NCI-H1436 treated with DMSO at 0.1 percent for 48 hours (cell line): ENCODE measurements around the gene MICU2.

Experiments used
- DNase-seq: peaks from one replicate; lab custom pipeline; 2025; lab: John Stamatoyannopoulos, UW

The MICU2 gene, protein sequence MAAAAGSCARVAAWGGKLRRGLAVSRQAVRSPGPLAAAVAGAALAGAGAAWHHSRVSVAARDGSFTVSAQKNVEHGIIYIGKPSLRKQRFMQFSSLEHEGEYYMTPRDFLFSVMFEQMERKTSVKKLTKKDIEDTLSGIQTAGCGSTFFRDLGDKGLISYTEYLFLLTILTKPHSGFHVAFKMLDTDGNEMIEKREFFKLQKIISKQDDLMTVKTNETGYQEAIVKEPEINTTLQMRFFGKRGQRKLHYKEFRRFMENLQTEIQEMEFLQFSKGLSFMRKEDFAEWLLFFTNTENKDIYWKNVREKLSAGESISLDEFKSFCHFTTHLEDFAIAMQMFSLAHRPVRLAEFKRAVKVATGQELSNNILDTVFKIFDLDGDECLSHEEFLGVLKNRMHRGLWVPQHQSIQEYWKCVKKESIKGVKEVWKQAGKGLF

DNA sequence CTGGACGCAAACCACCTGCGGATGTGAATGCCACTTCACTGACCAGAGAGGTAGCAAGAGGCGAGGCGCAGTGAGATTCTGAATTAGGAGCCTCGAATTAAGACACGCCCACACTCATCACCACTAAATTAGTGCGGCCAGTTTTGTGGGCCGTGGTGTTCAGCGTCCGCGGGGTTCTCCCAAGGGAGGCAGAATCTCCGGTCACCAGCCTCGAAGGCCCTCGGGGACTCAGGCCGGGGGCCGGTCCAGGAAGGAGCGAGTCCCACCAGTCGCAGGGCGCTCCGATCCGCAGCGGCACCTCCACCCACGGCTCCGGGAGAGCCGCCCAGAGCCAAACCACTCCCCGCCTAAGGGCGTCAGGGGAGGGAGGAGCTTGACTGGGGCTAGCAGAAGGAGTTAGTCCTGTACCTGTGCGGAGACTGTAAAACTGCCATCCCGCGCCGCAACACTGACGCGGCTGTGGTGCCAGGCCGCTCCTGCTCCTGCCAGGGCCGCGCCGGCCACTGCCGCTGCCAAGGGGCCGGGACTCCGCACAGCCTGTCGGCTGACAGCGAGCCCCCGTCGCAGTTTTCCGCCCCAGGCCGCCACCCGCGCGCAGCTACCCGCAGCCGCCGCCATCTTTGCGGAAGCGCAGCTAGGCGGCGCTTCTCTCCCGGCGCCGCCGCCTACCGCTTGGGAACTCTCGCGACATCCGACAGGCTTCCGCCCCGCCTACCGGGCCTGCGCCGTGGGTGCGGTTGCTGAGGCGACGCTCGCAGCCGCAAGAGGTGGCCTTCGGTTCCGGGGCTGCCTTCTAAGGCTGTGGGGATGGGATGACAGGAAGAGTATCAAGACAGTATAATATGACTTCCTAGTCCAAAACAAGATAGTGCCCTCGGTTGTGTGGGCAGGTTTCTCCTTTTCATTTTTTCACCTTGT, at the start of gene MICU2:
TSS of gene MICU2 (minus strand) at position 640 of the 918 bp plus-strand sequence. CDS start at position 618, 22 bp downstream.
- no peak for DNase-seq

DNA sequence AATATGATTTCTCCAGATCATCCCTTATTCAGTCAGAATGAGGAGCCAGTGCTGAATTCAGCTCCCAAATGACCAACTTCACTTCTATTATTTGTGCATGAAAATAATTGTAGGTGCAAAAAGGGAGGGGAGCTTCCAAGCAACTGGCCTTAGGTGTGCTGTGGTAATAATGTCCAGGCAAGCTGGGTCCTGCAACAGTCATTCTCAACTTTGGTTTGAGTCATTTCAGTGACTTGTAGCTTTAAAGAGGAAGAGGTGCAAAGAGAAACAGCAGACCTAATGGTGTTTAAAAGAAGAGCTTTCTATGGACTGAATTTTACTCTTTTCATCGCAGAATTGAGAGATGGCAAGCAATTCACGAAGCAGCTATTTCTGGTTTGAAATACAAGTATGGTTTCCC, 37.7 kb upstream of the MICU2 start:
- DNase-seq = no peak

DNA sequence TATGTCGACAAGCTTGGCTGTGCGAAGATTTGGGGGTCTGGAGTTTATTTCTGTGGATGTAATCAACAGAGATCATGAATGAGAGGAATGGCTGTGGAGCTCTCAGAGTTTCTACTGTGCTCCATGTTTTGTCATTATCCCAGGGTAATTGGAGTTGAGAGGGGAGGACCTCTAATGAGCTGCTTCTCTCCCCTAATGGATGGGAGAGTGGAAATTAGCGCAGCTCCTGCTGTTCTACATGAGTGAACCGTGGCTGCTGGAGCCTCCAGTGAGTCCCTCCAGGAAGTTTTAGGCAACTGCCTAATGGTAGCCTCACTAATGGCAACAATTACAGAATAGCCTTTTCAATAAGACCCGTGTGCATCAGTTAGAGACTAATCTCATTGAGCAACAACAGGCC, 35.6 kb upstream of the MICU2 start:
- DNase-seq = peak; percentile 72

DNA sequence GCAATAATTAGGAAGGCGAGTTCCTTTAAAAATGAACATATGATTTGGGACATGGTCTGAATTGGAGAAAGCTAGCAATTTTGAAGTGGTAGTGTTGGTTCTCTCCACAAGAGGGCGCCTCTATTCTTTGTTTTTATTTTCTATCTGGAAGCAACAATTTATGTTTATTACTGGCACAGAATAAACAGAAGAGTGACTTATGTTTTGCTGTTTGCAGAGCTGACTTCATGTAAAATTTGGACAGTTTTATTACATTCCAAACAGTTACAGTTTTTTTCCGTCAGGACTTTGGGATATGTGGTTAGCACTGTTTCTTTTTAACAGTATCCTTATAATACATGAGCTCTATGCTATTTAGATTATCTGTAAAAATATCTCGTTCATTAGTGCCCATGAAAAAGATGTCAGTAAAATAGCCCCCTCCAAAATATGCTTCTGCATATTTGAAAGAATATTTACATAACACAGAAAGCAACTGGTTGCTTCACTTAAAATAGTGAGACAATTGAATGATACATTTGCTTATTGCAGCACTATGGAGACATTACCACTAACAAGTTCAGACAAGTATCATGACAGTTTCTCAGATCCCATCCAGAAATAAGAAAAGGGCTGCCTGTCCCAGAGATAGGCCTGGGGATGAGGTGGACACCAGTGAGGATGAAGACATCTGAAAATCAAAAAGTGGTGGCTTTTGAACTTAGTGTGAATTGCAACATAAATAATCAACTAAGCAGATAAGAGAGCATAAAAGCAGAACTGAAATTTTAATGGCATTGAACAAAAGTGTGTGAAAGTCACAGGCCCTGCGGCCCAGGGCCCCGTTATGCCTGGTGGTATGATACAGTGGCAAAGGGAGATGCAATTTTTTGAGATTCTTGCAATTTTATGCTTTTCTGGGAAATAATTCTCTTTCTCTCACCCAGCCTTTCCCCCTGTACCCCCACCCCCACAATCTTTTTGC, 34.6 kb upstream of the MICU2 start:
- DNase-seq = peak; percentile 2

DNA sequence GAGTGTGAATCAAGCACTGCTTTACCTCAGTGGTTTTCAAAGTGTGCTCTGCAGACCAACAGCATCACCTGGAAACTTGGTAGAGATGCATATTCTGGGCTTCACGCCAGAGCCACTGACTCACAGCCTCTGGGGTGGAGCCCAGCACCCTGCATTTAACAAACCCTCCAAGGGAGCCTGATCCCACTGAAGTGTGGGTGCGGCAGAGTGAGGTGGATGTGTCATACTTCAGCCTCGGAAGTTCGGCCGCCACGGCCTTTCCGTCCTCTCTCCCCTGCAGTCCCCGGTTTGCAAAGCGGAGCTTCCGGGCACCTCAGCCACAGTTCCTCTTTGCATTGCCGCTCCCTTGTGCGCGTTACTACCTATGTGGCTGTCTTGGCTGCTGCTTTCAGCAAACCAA, 33.3 kb upstream of the MICU2 start:
- no peak for DNase-seq

DNA sequence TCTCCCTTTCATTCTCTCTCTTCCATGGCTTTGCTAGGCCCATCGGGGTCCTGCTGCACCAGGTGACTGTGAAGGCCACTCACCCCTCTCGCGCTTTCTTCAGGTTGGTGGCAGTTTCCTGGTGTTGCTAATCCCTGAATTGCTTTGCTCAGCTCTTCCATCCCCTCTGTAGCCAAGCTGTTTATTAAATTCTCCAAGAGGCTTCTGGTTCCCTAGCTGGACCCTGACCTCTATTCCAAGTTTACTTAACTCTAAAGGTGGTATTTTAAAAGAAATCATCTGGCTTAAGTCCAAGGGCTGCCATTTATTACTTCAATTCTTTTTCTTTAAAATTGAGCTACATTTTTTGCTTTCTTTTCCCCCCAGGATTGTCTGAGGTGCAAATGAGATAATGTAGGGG, 32.7 kb upstream of the MICU2 start:
- no peak for DNase-seq

DNA sequence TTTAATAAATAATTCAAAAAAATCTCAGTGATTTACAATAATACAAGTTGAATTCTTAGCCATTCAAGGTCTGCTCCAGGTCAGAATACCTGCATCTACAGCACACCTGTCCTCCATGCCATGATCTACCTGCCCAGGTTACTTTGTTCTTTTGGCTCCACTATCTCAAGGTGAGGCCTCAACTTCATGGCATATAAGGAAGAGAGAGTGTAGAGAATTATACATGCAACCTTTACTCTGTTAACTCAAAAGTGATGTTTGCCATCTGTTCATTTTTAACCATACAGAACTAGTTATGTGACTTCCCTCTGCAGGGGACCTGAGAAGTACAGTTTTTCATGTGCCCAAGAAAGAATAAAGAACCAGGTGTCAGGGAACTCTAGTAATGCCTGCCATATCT, 28.2 kb upstream of the MICU2 start:
- no peak for DNase-seq

DNA sequence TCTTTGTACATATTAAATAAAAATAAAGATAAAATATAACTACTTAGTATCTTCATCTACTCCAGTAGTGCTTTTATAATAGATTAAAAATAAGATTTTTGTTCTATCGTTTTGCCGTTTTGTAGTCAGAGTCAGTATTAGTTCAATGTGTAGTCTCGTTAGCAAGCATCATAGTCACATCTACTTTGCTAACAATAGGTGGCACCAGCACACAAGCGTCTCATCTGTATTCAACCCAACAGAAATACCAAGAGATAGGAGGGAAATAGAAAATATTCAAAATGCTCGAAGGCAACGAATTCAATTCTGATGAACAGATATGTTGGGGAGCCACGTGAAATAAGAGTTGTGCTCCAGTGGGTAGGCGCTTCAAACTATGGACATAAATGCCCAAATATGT, 21.4 kb upstream of the MICU2 start:
- peak; percentile 1 for DNase-seq

DNA sequence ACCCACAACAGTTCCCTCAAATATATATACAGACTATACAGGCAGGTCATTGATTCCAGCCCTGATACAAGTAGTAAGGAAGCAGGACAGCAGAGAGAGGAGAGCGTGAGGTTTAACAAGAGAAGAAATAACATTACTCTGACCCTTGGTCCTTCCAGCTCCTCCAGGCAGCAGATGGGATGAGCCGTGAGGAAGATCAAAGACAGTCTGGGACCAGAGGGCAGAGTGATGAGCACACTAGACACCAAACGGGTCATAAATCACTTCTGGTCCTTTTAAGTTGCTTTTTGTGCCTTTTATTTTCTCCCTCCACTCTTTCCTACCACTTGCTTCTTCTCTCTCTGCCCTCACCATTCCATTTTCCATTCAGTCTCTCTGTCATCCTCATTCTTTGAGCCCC, 16.9 kb upstream of the MICU2 start:
- no peak for DNase-seq

DNA sequence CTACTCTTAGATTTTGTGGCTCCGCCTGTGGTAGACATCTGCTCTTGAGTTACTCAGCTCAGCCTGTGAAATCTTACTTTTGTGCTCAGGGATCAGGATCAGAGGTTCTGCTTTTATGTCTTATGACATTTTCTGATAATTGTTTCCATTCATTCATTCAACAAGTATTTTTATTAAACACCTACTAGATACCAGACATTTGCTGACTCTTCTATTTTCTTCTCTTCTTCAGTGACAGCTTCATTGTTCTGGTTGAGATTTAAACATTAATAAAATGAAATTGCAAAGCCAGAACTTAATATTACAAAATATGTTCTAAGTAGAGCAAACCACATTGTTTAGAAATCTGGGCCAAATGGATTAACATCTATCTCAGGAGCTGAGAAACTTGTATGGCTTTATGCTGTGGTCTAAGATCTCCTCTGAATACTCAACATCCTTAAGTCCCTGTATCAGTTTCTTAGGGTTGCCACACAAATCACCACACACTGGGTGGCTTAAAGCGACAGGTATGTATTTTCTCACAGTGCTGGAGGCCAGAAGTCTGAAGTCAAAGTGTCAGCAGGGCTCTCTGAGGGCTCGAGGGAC, 15.8 kb upstream of the MICU2 start:
- no peak for DNase-seq

DNA sequence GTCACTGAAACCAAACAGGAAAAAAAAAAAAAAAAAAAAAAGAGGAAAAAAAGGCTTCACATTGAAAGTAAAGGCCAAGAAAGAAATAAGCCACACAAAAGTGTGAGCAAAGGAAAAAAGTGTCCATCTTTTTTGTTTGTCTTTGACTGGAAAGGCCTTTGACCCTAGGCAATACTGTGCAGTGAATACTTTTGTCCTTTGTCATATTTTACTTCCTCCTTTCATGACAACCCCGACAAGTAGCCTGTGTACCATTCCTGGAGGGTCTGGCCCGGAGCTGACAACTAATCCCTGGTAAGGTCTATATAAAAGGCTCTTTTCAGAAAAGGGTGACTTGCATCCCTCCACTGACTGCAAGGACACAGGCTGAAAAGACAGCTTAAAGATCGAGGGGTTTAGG, 12.9 kb upstream of the MICU2 start:
- no peak for DNase-seq

DNA sequence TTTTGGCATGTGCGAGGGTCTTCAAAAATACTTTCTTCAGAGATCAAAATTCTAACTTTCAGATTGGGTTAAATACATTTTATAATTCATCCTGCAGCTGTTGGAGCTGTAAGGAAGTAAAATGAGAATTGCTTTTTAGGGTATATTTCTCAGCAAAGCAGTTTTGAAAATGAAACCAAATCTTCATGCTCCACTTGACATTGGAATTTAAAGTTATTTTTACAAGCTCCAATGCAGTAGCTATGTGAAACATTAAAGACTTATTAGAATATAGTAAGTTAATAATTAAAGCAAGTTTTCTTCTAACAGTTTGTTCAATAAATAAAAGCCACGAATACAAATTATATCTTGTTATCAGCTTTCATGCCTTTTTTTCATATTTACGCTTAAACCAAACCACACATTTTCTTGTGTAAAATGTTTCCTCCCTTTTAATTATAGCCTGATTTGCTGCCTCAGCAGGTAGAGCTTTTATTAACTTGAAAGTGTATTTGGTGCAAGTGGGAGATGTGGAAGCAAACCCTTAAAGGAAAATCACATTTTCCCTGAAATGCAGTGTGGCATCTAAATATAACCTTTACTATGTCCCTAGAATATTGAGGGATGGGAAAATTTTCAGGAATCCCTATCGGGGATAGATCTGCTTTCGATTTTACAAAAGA, 12.4 kb upstream of the MICU2 start:
- DNase-seq = no peak

DNA sequence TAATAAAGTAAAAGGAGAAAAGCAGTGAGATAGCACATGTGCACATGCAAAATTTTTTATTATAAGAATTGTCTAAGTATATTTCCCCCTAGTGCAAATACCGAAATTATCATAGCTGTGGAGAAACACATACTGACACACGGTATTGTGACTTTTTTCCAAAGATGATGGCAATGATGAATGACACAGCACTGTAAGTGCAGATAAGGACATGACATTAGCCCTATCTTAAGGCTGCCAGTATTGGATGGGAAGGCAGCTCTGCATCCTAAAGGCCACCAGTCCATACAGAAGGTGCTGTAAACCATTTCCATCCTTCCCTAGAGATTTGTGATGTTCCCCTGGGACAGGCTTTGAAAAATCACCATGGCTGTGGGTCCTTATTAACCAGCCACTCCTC, 11.5 kb upstream of the MICU2 start:
- DNase-seq = no peak

DNA sequence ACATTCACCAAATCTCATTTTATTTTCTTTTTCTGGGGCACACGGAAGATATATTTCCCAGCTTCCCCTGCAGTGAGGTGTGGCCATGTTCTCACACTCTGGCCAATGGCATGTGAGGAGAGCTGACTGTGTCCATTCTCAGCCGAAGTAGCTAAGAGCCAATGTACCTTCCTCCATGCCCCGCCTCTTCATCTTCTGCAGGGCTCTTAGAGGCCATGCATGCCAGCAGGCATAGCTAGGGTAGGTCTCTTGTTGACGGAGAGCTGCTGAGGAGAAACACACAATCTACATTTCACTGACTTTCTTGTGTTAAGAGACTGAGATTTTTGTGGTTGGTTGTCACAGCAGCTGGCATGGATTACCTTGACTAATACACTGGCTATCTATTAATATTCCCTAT, 9.8 kb upstream of the MICU2 start:
- DNase-seq = no peak

DNA sequence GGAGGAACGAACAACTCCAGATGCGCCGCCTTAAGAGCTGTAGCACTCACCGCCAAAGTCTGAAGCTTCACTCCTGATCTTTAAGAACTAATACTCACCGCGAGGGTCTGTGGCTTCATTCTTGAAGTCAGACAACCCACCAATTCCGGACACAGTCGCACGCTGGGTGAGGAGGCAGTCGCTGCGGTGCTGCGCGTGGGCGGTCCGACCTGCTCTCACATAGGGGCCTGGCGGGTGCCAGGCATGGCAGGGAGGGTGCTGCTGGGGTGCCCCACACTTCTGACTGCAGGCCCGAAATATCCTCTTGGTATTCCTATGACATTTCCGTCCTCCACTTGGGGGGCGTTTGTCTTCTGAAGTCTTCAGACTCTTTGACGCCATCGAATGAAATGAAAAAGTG, 7.4 kb upstream of the MICU2 start:
- DNase-seq = no peak

DNA sequence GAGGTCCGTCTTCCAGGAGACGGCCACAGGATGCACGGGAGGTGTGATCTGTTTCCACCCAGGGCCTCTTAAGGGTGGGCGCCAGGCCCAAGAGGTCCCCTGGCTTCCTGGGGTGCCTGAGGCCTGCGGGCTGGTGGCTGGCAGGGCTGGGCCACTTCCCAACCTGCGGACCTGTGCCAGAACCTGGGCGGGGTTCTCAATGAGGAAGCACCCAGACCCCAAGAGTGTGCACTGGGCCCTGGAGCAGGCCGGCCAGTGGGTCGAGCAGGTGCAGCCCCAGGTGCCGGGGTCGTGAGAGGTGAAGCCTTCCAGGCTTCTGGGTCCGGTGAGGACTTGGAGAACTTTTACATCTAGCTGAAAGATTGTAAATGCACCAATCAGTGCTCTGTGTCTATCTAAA, 6.7 kb upstream of the MICU2 start:
- no peak for DNase-seq

DNA sequence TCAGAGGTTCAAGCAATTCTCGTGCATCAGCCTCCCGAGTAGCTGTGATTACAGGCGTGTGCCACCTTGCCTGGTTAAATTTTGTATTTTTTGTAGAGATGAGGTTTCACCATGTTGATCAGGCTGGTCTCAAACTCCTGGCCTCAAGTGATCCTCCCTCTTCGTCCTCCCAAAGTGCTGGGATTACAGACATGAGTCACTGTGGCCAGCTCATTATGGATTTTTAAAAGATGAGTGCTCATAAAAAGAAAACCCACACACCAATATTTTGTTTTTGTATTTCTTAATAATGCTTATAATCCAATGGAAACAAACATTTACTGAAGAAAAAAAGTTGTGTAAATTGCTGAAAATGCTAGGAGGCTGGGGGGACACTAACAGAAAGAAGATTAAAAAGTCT, 5.0 kb upstream of the MICU2 start:
- no peak for DNase-seq

DNA sequence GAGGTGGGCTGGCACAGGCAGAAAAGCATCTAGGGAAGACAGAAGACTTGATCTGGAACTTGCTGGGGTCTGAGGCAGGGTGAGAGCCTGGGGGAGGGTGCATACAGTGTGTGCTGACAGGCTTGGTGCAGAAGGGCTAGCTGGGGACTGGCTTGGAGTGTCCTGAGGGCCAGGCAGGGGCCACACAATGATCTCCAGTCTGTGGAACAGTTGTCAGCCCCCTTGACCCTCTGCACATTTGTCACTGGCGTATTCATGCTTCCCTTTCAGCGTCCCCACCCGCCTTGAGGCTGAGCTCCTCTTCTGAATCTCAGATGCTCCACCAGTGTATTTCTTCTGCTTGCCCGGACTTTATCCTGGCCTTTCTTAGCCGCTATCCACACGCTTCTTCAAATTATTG, 2.8 kb upstream of the MICU2 start:
- no peak for DNase-seq

DNA sequence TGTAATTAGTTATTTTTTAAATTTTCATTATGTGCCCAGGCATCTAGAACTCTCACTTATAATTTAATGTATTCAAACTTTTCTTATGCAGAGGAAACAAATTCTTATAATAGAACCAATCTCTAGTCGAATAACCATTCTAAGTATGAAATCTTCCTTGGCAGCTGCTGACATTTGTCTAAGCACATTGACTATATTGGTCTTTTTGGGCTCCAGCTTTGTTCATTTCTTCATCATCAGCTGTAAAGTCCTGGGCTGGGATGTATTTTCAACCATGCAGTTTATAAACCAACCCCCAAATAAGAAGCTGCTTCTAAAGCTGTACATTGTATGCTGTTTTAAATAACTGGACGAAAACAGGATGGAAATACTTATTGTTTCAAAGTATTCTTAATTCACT, 2.3 kb upstream of the MICU2 start:
- no peak for DNase-seq

DNA sequence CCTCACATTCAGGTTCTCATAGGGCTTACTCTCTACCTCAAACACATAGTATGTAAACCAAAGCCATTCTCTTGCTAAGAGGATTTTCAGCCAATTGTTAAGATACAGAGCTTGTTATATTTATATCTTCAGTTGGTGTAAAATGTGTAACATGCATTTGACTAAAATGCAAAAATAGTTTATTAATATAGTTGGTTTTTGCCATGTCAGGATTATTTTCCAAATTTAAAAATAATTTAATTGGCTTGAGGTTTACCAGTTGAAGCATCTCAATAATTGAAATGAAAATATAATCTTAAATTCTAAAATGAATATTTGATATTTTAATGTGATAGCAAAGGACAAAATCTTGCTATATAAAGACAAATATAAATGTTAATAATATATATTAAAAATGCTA, 7.2 kb downstream of the MICU2 start:
- DNase-seq = no peak

DNA sequence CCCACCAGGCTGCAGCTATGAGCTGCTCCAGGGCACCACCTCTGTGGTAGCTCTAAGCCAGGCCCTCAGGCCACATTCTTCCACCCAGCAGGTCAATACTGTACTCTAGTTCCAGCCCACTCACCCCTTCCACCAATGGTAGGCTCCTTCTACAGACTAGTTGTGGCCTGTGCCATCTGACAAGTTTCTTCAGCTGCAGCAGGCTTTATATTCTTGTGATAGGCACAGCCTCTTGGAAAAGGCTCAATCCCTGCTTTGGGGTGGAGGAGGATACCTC, 8.5 kb downstream of the MICU2 start:
- no peak for DNase-seq
